GM18951 (cell line): ENCODE data around the gene CXCL16.
"Not testable (repeated sequence)": the region's sequence is repeated elsewhere in the genome, so short reads cannot be mapped to it uniquely, and the experiment has no call there.

Experiments
- POLR2A ChIP-seq: IDR thresholded peaks from 4 replicates; pipeline ENCODE4 v1.6.1; 2011; ENCODE audit warnings: mild to moderate bottlenecking; ENCODE audit not compliant: insufficient read length, insufficient read depth; ENCODE audit errors: extremely low read depth
- in situ Hi-C: fragments of 300-500 bp; cut with MboI; formaldehyde crosslinking; loops from one replicate; pipeline ENCODE4 v1.12.0; 2022; ENCODE audit warnings: low sequenced_read_pairs, mixed read lengths, inconsistent platforms; ENCODE audit not compliant: unreplicated experiment

The CXCL16 gene

GRCh38 chr17:4710693-4711634 is 28.8 kb downstream of the CXCL16 start:
- TF ChIP-seq POLR2A: no peak
- in situ Hi-C loops: loop anchor here (10.0 kb wide), 1 partner anchor 174 kb away; no protein-coding TSS in a partner anchor

GRCh38 chr17:4709794-4710692 is 29.7 kb downstream of the CXCL16 start, which contains the start of gene ARRB2:
TSS of gene ARRB2 (plus strand) at chr17:4710632. CDS start at chr17:4710722, 90 bp downstream.
- TF ChIP-seq POLR2A: peak; percentile 69
- in situ Hi-C loops: loop anchor here (10.0 kb wide), 1 partner anchor 175 kb away; no protein-coding TSS in a partner anchor

GRCh38 chr17:4708436-4708835 is 31.3 kb downstream of the CXCL16 start:
- in situ Hi-C loops: no loop called here
- TF ChIP-seq POLR2A: no peak

GRCh38 chr17:4706121-4706520 is 33.6 kb downstream of the CXCL16 start:
- no peak for TF ChIP-seq POLR2A
- in situ Hi-C loops: no loop called here

- TF ChIP-seq POLR2A: no peak
- in situ Hi-C loops: no loop called here
Measured at GRCh38 chr17:4704991-4705390, 34.7 kb downstream of the CXCL16 start.

GRCh38 chr17:4704574-4704907 is 35.2 kb downstream of the CXCL16 start:
- in situ Hi-C loops: not testable (repeated sequence)

GRCh38 chr17:4703330-4703691 is 36.4 kb downstream of the CXCL16 start:
- no peak for TF ChIP-seq POLR2A
- in situ Hi-C loops: no loop called here

- in situ Hi-C loops: no loop called here
- TF ChIP-seq POLR2A: no peak
Measured at GRCh38 chr17:4701116-4701515, 38.6 kb downstream of the CXCL16 start.

- in situ Hi-C loops: not testable (repeated sequence)
Measured at GRCh38 chr17:4699401-4700056, 40.2 kb downstream of the CXCL16 start.

- TF ChIP-seq POLR2A: no peak
- in situ Hi-C loops: no loop called here
Measured at GRCh38 chr17:4696437-4696805, 43.3 kb downstream of the CXCL16 start.

GRCh38 chr17:4693416-4693815 is 46.3 kb downstream of the CXCL16 start:
- in situ Hi-C loops: no loop called here
- TF ChIP-seq POLR2A: no peak

- in situ Hi-C loops: no loop called here
- no peak for TF ChIP-seq POLR2A
Measured at GRCh38 chr17:4691686-4692085, 48.0 kb downstream of the CXCL16 start.

GRCh38 chr17:4690745-4691144 is 49.0 kb downstream of the CXCL16 start:
- in situ Hi-C loops: no loop called here
- no peak for TF ChIP-seq POLR2A

- in situ Hi-C loops: not testable (repeated sequence)
Measured at GRCh38 chr17:4689872-4690271, 49.9 kb downstream of the CXCL16 start.

- in situ Hi-C loops: not testable (repeated sequence)
Measured at GRCh38 chr17:4683739-4684138, 56.0 kb downstream of the CXCL16 start.
